ENCODE results near the gene TMEM37.

Gene TMEM37

GRCh38 chr2:119440501-119440870 lies 8.8 kb downstream of the TMEM37 start:
- no peak overlapping the region for H3K27ac ChIP-seq
- no peak for TF ChIP-seq ZFX (IDR thresholded peaks at IDR 0.05)
- TF ChIP-seq CTCF (conservative IDR thresholded peaks at IDR 0.05), result no peak

GRCh38 chr2:119440873-119441272 lies 9.2 kb downstream of the TMEM37 start:
- H3K27ac ChIP-seq, result no peak overlapping the region
- TF ChIP-seq CTCF (conservative IDR thresholded peaks at IDR 0.05), result no peak

- no peak for TF ChIP-seq ZFX (IDR thresholded peaks at IDR 0.05)
- TF ChIP-seq CTCF (conservative IDR thresholded peaks at IDR 0.05), result no peak
- H3K27ac ChIP-seq, result no peak overlapping the region
Observed at GRCh38 chr2:119441376-119442225, 9.9 kb downstream of the TMEM37 start.

- TF ChIP-seq CTCF (conservative IDR thresholded peaks at IDR 0.05) (no peak), ZFX (IDR thresholded peaks at IDR 0.05) (no peak)
Observed at GRCh38 chr2:119442226-119442619, 10.6 kb downstream of the TMEM37 start.

GRCh38 chr2:119442850-119443249 lies 11.2 kb downstream of the TMEM37 start:
- TF ChIP-seq ZFX (IDR thresholded peaks at IDR 0.05) (no peak), CTCF (conservative IDR thresholded peaks at IDR 0.05) (no peak)
- H3K27ac ChIP-seq, result no peak overlapping the region

More at GRCh38 chr2:119442226-119442619, 10.6 kb downstream of the TMEM37 start:
- H3K27ac ChIP-seq, result no peak overlapping the region

GRCh38 chr2:119446037-119446436 lies 14.4 kb downstream of the TMEM37 start:
- no peak overlapping the region for H3K27ac ChIP-seq
- no peak for TF ChIP-seq ZFX (IDR thresholded peaks at IDR 0.05)
- no peak for TF ChIP-seq CTCF (conservative IDR thresholded peaks at IDR 0.05)

GRCh38 chr2:119448427-119449141 lies 16.9 kb downstream of the TMEM37 start:
- TF ChIP-seq CTCF (conservative IDR thresholded peaks at IDR 0.05) (no peak), ZFX (IDR thresholded peaks at IDR 0.05) (no peak)
- no peak overlapping the region for H3K27ac ChIP-seq

Measured in C4-2B (cell line).